AG04449 (cell line): Measurements from ENCODE around the gene MED26.

ENCODE experiments used
- CTCF ChIA-PET: fragments of 350-600 bp; formaldehyde crosslinking; extraction: SDS; loops from one replicate; lab custom pipeline; 2021; ENCODE audit warnings: antibody characterized with exemption; lab: Yijun Ruan, JAX
- POLR2A ChIA-PET: fragments of 400-600, 350-600 bp; formaldehyde crosslinking; extraction: SDS; loops from one replicate; lab custom pipeline; 2020; ENCODE audit warnings: antibody characterized with exemption, inconsistent platforms; lab: Yijun Ruan, JAX
- DNase-seq: peaks from one replicate; pipeline ENCODE4 v3.0.0-alpha.2; 2010; ENCODE audit warnings: low read depth, low spot score
- H3K4me3 ChIP-seq: 2 replicates; pipeline ENCODE4 v1.5.1; 2011; ENCODE audit warnings: low read depth, mild to moderate bottlenecking, control low read depth, low read length
- CTCF ChIP-seq: IDR thresholded peaks from one replicate; pipeline ENCODE4 v1.5.1; 2011; ENCODE audit warnings: mild to moderate bottlenecking, moderate library complexity, low read length, control low read depth, inconsistent platforms; ENCODE audit not compliant: insufficient read depth; ENCODE audit errors: missing control alignments

The MED26 gene

GRCh38 chr19:16612636-16613035 is 15.4 kb downstream of the MED26 start:
- CTCF ChIA-PET, result interaction anchor here (1.3 kb wide), 1 partner anchor 8 kb away, joined by 3 read pairs; no protein-coding TSS in a partner anchor

GRCh38 chr19:16611121-16611520 is 16.9 kb downstream of the MED26 start:
- ChIA-PET POLR2A (no interaction called here), CTCF (no interaction called here)
- TF ChIP-seq CTCF, result no peak
- no peak for DNase-seq
- no peak overlapping the region for H3K4me3 ChIP-seq

More at GRCh38 chr19:16612636-16613035, 15.4 kb downstream of the MED26 start:
- no peak for TF ChIP-seq CTCF
- DNase-seq, result no peak
- POLR2A ChIA-PET, result no interaction called here
- no peak overlapping the region for H3K4me3 ChIP-seq

- POLR2A ChIA-PET, result interaction anchor here (0.6 kb wide), 1 partner anchor 765 kb away, joined by 4 read pairs; no protein-coding TSS in a partner anchor
- CTCF ChIA-PET, result no interaction called here
- TF ChIP-seq CTCF, result no peak
Measured at GRCh38 chr19:16609511-16610200, 18.3 kb downstream of the MED26 start.

GRCh38 chr19:16608290-16608739 is 19.7 kb downstream of the MED26 start:
- no peak overlapping the region for H3K4me3 ChIP-seq
- POLR2A ChIA-PET, result no interaction called here
- no peak for TF ChIP-seq CTCF
- DNase-seq, result peak; percentile 57
- CTCF ChIA-PET, result no interaction called here

More at GRCh38 chr19:16609511-16610200, 18.3 kb downstream of the MED26 start:
- no peak overlapping the region for H3K4me3 ChIP-seq
- no peak for DNase-seq

GRCh38 chr19:16607819-16608218 is 20.2 kb downstream of the MED26 start:
- CTCF ChIA-PET, result no interaction called here
- POLR2A ChIA-PET, result no interaction called here
- DNase-seq, result no peak
- H3K4me3 ChIP-seq, result no peak overlapping the region
- TF ChIP-seq CTCF, result no peak

- DNase-seq, result no peak
- ChIA-PET POLR2A (interaction anchor here (0.7 kb wide), 1 partner anchor 22 kb away, joined by 4 read pairs; no protein-coding TSS in a partner anchor), CTCF (interaction anchor here (1.2 to 1.5 kb wide), 2 partner anchors 8 to 18 kb away, joined by 3 read pairs; no protein-coding TSS in a partner anchor)
- H3K4me3 ChIP-seq, result no peak overlapping the region
- no peak for TF ChIP-seq CTCF
Measured at GRCh38 chr19:16605553-16605994, 22.4 kb downstream of the MED26 start.
